Right hindlimb (tissue), 1 donor: ENCODE data around the gene TEX36.
"Not testable (repeated sequence)": the region's sequence is repeated elsewhere in the genome, so short reads cannot be mapped to it uniquely, and the experiment has no call there.

Experiments
- DNase-seq: peaks from one replicate; pipeline ENCODE4 v3.0.0-alpha.2; 2018

TEX36 gene

GRCh38 chr10:125691160-125691981 lies 8.4 kb upstream of the TEX36 start:
- DNase-seq, result no peak

- no peak for DNase-seq
These were observed 7.1 kb upstream of the TEX36 start for GRCh38 chr10:125689955-125690569.

GRCh38 chr10:125687507-125688185 lies 4.7 kb upstream of the TEX36 start:
- DNase-seq, result no peak

- DNase-seq, result peak; percentile 32
These were observed 1.6 kb upstream of the TEX36 start for GRCh38 chr10:125684581-125684980.

- DNase-seq, result no peak
These were observed 858 bp upstream of the TEX36 start for GRCh38 chr10:125683821-125684220.

GRCh38 chr10:125679436-125679835 lies 3.5 kb downstream of the TEX36 start:
- DNase-seq, result no peak

- no peak for DNase-seq
These were observed 10.1 kb downstream of the TEX36 start for GRCh38 chr10:125672884-125673283.

GRCh38 chr10:125662584-125662983 lies 20.4 kb downstream of the TEX36 start:
- DNase-seq, result no peak

GRCh38 chr10:125661941-125662515 lies 20.9 kb downstream of the TEX36 start:
- peak; percentile 73 for DNase-seq

GRCh38 chr10:125661431-125661940 lies 21.5 kb downstream of the TEX36 start:
- DNase-seq, result no peak

GRCh38 chr10:125659071-125659470 lies 23.9 kb downstream of the TEX36 start:
- DNase-seq, result no peak

GRCh38 chr10:125656523-125656922 lies 26.4 kb downstream of the TEX36 start:
- no peak for DNase-seq

- DNase-seq, result not testable (repeated sequence)
These were observed 29.9 kb downstream of the TEX36 start for GRCh38 chr10:125653113-125653512.

GRCh38 chr10:125646311-125646710 lies 36.7 kb downstream of the TEX36 start:
- DNase-seq, result no peak

GRCh38 chr10:125641398-125641797 lies 41.6 kb downstream of the TEX36 start:
- DNase-seq, result no peak

GRCh38 chr10:125640653-125641052 lies 42.3 kb downstream of the TEX36 start:
- DNase-seq, result no peak

GRCh38 chr10:125639846-125640245 lies 43.1 kb downstream of the TEX36 start:
- DNase-seq, result no peak

- no peak for DNase-seq
These were observed 44.4 kb downstream of the TEX36 start for GRCh38 chr10:125638555-125638954.

GRCh38 chr10:125637496-125637895 lies 45.5 kb downstream of the TEX36 start:
- no peak for DNase-seq

GRCh38 chr10:125634606-125635005 lies 48.4 kb downstream of the TEX36 start:
- no peak for DNase-seq

GRCh38 chr10:125633517-125633999 lies 49.4 kb downstream of the TEX36 start:
- DNase-seq, result no peak

- DNase-seq, result no peak
These were observed 51.2 kb downstream of the TEX36 start for GRCh38 chr10:125631806-125632205.

- no peak for DNase-seq
These were observed 53.1 kb downstream of the TEX36 start for GRCh38 chr10:125629758-125630376.
